Astrocyte of the spinal cord (primary cell): Measurements from ENCODE around the gene OMD.

ENCODE experiments used
- DNase-seq: peaks from one replicate; pipeline ENCODE4 v3.0.0; 2011; ENCODE audit warnings: low read depth, low spot score
- H3K4me3 ChIP-seq: 2 replicates; pipeline ENCODE4 v1.5.1; 2011; ENCODE audit warnings: low read depth, mild to moderate bottlenecking, low read length, moderate library complexity
- in situ Hi-C: cut with HindIII; loops from 2 replicates; pipeline ENCODE4 v1.10.0; 2017; ENCODE audit warnings: low sequenced_read_pairs
- TF ChIP-seq, protein P1 (sequence below): IDR thresholded peaks from 2 replicates; pipeline ENCODE4 v1.5.1; 2012; ENCODE audit warnings: low read depth, mild to moderate bottlenecking, low read length, inconsistent platforms

Gene OMD

DNA sequence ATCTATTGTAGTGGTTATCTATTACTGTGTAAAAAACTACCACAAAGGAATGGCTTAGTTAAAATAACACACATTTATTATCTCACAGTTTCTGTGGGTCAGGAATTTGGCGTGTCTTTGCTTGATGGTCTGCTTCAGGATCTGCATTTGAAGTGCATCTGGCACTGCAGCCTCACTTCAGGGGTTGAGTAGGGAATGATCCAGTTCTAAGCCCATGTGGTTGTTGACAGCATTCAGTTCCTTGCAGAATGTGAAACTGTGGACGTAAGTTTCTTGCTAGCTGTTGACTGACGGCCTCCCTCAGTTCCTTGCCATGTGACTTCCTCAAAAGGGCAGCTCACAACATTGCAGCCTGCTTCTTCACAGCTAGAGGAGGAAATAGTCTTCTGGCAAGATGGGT, 17.8 kb downstream of the OMD start:
- no peak overlapping the region for H3K4me3 ChIP-seq
- TF ChIP-seq, protein P1, sequence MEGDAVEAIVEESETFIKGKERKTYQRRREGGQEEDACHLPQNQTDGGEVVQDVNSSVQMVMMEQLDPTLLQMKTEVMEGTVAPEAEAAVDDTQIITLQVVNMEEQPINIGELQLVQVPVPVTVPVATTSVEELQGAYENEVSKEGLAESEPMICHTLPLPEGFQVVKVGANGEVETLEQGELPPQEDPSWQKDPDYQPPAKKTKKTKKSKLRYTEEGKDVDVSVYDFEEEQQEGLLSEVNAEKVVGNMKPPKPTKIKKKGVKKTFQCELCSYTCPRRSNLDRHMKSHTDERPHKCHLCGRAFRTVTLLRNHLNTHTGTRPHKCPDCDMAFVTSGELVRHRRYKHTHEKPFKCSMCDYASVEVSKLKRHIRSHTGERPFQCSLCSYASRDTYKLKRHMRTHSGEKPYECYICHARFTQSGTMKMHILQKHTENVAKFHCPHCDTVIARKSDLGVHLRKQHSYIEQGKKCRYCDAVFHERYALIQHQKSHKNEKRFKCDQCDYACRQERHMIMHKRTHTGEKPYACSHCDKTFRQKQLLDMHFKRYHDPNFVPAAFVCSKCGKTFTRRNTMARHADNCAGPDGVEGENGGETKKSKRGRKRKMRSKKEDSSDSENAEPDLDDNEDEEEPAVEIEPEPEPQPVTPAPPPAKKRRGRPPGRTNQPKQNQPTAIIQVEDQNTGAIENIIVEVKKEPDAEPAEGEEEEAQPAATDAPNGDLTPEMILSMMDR = no peak
- in situ Hi-C loops = no loop called here

DNA sequence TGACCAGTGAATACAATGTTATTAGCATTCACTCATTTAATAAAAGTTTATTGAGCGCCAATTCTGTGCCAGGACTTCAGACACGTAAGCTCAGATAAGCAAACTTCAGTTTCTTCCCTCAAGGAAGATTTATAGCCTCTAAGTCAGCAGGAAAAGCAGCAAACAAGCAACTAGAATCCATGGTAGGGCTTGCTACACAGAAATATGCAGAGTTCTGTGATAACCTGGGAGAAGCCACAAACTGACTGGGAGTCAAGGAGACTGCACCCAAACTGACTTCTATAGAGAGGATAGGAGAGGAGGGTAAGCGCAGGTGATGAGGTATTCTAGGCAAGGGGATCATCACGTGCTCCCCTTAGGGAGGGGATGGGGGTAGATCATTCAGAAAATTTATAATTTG, 18.5 kb downstream of the OMD start:
- TF ChIP-seq, protein P1 = no peak
- no peak for DNase-seq
- no peak overlapping the region for H3K4me3 ChIP-seq
- in situ Hi-C loops = no loop called here

More for the DNA sequence above, 17.8 kb downstream of the OMD start:
- DNase-seq = no peak

DNA sequence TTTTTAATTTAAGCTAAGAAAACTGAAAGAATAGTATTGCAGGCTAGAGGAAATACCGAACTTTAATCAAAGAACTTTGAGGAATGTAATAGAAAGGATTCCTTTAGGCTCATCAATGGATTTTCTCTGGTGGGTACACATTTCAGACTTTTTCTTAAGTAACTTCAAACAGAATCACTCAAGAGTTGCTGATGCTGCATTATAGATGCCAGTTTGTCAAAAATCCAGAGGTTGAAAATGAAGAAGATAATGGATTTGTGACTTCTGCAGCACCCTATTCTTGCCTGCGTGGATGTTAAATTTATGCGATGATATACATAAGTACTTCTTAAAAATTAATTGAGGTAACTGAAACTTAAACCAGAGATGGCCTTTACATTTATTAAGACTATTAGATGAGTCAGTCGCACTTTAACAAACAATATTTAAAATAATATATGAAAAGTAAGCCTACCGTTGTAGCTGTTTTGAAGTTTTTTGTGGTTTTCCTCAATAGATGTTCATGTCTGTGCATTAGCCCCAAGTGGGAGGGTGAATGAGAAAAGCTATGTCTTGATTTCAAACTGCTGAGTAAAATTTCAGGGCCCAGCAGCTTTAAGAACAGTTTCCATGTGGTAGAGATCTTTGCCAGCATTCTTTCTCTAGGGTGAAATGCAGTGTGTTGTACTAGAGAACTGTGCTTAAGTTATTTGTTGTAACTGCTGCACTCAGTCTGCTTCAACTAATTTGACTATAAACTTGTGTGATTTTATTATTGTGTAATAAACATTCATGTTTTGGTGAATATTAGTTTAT, 20.0 kb downstream of the OMD start, which contains the start of gene OGN:
OGN (minus strand) TSS at position 537 of the 795 bp plus-strand sequence. CDS start 1,171 bp downstream, outside the sequence.
- DNase-seq = peak; percentile 62
- in situ Hi-C loops = no loop called here
- H3K4me3 ChIP-seq = no peak within 1 kb of the TSS
- TF ChIP-seq, protein P1 = no peak

DNA sequence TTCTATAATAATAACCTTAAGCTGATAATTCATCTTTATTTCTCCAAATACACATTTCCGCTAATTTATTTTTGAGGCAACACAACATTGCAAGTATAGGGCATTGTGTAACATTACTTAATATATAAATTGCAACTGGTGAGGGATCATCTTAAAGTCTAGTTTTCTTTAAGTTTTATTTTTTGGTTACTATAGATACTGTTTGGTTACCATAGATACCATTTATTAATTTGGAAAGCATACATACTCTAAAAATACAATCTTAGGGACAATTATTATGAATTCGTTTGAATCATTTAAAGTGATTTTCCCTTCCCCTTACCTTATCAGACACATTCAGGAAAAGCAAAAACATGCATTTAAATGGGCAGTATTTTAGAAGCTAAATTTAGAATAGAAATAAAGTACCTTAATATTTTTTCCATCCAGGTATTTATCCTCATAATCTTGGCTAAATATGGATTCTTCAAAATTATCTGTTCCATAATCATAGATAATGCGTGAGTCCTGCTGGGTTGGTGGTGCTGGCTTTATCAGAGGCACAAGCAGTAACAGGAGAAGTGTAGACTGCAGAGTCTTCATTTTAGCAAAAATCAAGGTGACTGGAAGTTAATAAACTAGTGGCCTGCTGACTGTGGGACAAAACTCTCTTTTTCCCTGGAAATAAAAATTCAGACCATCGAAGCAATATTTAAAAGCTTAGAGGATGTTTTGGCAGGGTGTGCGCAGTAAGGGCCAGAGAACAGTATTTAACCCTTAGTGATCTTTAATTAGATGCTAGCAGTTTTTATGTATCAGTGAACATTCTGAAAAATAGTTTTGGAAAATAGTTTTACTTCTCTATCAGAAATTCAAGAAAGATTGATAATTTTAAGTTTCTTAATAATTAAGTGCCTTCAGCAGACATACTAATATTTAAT, 21.2 kb downstream of the OMD start:
- no peak for DNase-seq
- no peak overlapping the region for H3K4me3 ChIP-seq
- in situ Hi-C loops = no loop called here
- TF ChIP-seq, protein P1 = no peak

DNA sequence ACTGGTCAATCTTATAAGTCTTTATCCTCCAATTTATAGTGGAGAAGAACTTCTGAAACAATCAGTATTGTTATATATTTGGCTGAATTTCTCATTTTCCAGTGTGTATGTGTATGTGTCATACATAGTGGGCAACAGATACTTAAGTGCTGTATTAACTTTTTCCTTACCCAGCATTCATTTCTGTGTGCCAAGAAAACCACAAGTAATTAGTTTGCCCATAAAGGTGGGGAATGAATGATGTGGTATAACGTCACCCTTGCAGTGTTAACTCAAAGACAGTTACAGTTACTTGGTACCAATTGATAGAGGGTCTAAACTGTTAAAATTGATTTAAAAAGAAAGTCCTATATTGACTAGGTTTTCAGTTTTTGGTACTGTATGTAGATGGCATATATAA, 21.9 kb downstream of the OMD start:
- no peak for DNase-seq
- TF ChIP-seq, protein P1 = no peak
- in situ Hi-C loops = no loop called here
- no peak overlapping the region for H3K4me3 ChIP-seq

DNA sequence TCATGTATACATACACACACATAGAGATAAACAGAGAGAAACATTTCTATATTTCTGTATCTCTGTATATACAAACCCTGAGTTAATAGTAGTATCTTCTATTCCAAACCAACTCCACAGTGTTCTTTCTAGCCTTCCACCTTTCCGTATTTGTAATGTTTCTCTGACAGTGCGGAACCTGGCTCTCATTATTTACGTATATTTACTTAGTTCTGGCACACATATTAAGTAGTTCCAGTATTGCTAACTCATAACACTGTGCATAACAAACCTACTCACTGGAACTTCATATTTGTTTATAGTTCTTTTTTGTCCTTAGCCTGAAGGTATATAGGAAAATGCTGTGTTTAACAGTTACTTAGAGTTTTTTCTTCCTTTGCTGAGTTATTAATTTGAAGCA, 26.4 kb downstream of the OMD start:
- in situ Hi-C loops = no loop called here
- no peak overlapping the region for H3K4me3 ChIP-seq
- no peak for DNase-seq
- TF ChIP-seq, protein P1 = no peak
